Measurements from ENCODE around the gene TBC1D5.
A peak's percentile ranks its signal among the peaks of the same experiment; 100 is the strongest.

Gene TBC1D5

DNA sequence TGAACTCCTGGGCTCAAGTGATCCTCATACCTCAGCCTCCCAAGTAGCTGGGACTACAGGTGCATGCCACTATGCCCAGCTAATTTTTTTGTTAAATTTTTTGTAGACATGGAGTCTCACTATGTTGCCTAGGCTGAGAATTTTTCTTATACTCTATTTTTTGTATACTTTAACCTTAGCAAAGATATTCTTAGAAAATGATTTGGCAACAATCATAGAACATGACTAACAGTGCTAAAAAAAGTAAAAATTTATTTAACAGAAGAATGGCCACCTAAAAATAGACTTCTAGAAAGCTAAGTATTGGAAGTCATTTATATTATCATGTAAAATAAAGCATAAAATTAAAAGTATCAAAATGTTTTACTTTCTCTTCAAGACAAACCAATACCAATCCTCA is 535.4 kb downstream of the TBC1D5 start:
- no peak for DNase-seq (ENCODE audit: low read depth)
- no peak overlapping the region for H3K4me3 ChIP-seq (ENCODE audit: low read depth, low read length)
- TF ChIP-seq POLR2A (IDR thresholded peaks at IDR 0.05; ENCODE audit: extremely low read depth, insufficient read length), result no peak
- TF ChIP-seq, protein P1, sequence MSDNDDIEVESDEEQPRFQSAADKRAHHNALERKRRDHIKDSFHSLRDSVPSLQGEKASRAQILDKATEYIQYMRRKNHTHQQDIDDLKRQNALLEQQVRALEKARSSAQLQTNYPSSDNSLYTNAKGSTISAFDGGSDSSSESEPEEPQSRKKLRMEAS (IDR thresholded peaks at IDR 0.05; ENCODE audit: low read depth, low read length), result no peak
- TF ChIP-seq MYC (IDR thresholded peaks at IDR 0.05; ENCODE audit: low read depth, low read length), result no peak
- TF ChIP-seq, protein P2, sequence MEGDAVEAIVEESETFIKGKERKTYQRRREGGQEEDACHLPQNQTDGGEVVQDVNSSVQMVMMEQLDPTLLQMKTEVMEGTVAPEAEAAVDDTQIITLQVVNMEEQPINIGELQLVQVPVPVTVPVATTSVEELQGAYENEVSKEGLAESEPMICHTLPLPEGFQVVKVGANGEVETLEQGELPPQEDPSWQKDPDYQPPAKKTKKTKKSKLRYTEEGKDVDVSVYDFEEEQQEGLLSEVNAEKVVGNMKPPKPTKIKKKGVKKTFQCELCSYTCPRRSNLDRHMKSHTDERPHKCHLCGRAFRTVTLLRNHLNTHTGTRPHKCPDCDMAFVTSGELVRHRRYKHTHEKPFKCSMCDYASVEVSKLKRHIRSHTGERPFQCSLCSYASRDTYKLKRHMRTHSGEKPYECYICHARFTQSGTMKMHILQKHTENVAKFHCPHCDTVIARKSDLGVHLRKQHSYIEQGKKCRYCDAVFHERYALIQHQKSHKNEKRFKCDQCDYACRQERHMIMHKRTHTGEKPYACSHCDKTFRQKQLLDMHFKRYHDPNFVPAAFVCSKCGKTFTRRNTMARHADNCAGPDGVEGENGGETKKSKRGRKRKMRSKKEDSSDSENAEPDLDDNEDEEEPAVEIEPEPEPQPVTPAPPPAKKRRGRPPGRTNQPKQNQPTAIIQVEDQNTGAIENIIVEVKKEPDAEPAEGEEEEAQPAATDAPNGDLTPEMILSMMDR (IDR thresholded peaks at IDR 0.05; ENCODE audit: low read depth, low read length), result no peak

DNA sequence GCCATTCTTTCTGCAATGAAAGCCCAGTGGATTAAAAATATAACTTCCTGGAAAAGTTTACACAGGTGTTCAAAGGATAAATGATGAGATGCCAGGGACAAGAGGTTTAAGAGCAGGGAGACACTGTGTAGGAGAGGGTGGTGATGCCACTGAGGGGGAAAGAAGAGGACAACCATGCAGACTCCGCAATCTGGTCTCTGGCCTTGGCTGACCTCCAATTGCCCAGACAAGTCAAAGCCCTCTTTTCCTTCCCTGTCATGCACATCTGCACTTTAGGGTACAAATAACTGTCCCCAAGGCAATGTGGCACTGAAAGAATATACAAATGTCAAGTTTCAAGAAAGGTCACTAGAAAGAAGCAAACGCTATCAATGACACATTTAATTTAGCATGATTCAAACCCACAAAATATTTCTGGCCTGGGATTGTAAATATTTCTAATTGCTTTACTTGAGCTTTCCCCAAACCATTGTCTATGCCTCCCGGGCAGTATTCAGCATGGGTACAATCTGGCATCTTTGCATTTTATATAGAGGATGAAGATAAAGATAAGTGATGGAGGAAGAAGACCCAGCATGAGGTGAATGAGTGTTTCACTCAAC is 538.3 kb downstream of the TBC1D5 start:
- no peak for DNase-seq (ENCODE audit: low read depth)
- no peak overlapping the region for H3K4me3 ChIP-seq (ENCODE audit: low read depth, low read length)
- TF ChIP-seq, protein P2 (IDR thresholded peaks at IDR 0.05; ENCODE audit: low read depth, low read length), result no peak
- TF ChIP-seq, protein P1 (IDR thresholded peaks at IDR 0.05; ENCODE audit: low read depth, low read length), result no peak
- TF ChIP-seq POLR2A (IDR thresholded peaks at IDR 0.05; ENCODE audit: extremely low read depth, insufficient read length) (no peak), MYC (IDR thresholded peaks at IDR 0.05; ENCODE audit: low read depth, low read length) (no peak)

DNA sequence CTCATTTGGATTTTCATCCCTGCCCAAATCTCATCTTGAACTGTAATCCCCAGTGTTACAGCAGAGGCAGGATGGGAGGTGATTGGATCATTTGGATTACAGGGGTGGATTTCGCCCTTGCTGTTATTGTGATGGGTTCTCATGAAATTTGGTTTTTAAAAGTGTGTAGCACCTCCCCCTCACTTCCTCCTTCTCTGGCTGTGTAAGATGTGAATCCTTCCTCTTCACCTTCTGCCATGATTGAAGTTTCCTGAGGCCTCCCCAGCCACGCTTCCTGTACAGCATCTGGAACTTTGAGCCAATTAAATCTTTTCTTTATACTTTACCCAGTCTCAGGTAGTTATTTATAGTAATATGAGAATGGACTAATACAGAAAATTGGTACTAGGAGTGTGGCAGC is 540.9 kb downstream of the TBC1D5 start:
- H3K4me3 ChIP-seq (ENCODE audit: low read depth, low read length), result no peak overlapping the region
- DNase-seq (ENCODE audit: low read depth), result no peak
- TF ChIP-seq, protein P1 (IDR thresholded peaks at IDR 0.05; ENCODE audit: low read depth, low read length), result no peak
- TF ChIP-seq MYC (IDR thresholded peaks at IDR 0.05; ENCODE audit: low read depth, low read length) (no peak), POLR2A (IDR thresholded peaks at IDR 0.05; ENCODE audit: extremely low read depth, insufficient read length) (no peak)
- TF ChIP-seq, protein P2 (IDR thresholded peaks at IDR 0.05; ENCODE audit: low read depth, low read length), result no peak

DNA sequence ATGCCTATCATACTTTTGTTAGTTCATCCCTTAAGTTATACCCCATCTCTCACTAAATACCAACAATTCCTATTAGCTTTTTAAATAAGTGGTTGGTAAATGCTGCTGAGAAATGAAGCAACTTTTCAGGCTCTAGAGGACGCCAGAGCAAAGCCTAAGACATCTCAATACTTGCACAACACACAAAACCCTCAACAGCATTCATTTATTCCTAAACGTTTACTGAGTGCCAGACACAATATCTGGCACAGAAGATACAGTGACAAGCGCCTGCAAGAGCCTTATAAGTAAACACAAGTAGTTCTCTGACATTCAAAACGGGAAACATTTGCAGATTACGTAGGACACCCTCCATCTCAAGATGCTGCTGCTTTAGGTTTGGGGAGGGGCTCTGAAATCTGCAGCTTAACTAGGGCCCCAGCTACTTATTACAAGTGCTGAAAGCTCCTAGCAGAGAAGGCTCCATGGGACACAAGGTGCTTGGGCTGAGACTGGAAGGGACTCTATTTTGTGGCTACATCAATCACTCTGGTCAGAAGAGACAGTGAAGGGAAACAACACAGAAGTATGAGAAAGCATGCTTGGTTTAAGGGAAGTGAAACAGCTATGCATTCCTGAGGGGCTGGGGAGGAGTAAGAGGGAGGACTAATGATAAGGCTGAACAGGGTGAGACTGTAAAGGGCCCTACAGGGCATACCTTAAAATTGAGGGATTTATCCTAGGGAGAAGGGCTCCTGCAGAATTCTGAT is 546.4 kb downstream of the TBC1D5 start:
- no peak overlapping the region for H3K4me3 ChIP-seq (ENCODE audit: low read depth, low read length)
- TF ChIP-seq POLR2A (IDR thresholded peaks at IDR 0.05; ENCODE audit: extremely low read depth, insufficient read length) (no peak), MYC (IDR thresholded peaks at IDR 0.05; ENCODE audit: low read depth, low read length) (no peak)
- TF ChIP-seq, protein P2 (IDR thresholded peaks at IDR 0.05; ENCODE audit: low read depth, low read length), result no peak
- TF ChIP-seq, protein P1 (IDR thresholded peaks at IDR 0.05; ENCODE audit: low read depth, low read length), result no peak
- peak; percentile 32 for DNase-seq (ENCODE audit: low read depth)

DNA sequence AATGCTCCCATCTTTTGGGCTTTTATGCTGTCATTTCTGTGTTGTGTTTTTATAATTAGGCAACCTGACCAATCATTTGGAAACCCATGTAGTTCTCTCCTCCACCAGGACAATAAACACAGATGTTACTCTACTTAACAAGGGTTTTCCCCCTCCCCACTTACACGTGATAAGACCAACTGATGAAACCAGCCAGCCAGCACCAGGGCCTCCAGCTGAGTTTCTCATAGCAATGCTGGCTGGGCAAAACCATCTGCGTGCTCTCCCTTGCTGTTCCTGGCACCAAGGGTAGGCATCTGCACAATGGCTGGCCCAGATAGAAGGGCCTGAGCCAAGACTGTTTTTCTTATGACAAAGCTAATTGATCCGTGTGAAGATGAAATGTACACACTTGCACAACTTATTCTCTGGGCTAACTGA is 547.2 kb downstream of the TBC1D5 start:
- DNase-seq (ENCODE audit: low read depth), result peak; percentile 12

More for the DNA sequence above, 547.2 kb downstream of the TBC1D5 start:
- no peak overlapping the region for H3K4me3 ChIP-seq (ENCODE audit: low read depth, low read length)
- TF ChIP-seq, protein P2 (IDR thresholded peaks at IDR 0.05; ENCODE audit: low read depth, low read length), result no peak
- TF ChIP-seq, protein P1 (IDR thresholded peaks at IDR 0.05; ENCODE audit: low read depth, low read length), result no peak
- TF ChIP-seq MYC (IDR thresholded peaks at IDR 0.05; ENCODE audit: low read depth, low read length) (no peak), POLR2A (IDR thresholded peaks at IDR 0.05; ENCODE audit: extremely low read depth, insufficient read length) (no peak)

Data from NB4 (cell line).